HG03342 (cell line): ENCODE data around the gene NDRG3.
"Not testable (repeated sequence)": the region's sequence is repeated elsewhere in the genome, so short reads cannot be mapped to it uniquely, and the experiment has no call there.

Source experiments
- ATAC-seq: cut with Tn5 transposase; IDR thresholded peaks from one replicate; pipeline ENCODE4 v1.9.1; 2021; ENCODE audit warnings: mild to moderate bottlenecking, moderate library complexity; ENCODE audit not compliant: unreplicated experiment

The NDRG3 gene

GRCh38 chr20:36700438-36700837 is 45.5 kb downstream of the NDRG3 start:
- no peak for ATAC-seq

- not testable (repeated sequence) for ATAC-seq
Measured at GRCh38 chr20:36695467-36695866, 50.4 kb downstream of the NDRG3 start.

- ATAC-seq: no peak
Measured at GRCh38 chr20:36688630-36689029, 57.3 kb downstream of the NDRG3 start.

- ATAC-seq: no peak
Measured at GRCh38 chr20:36687850-36688249, 58.0 kb downstream of the NDRG3 start.

- ATAC-seq: no peak
Measured at GRCh38 chr20:36686944-36687343, 58.9 kb downstream of the NDRG3 start.

GRCh38 chr20:36686504-36686903 is 59.4 kb downstream of the NDRG3 start:
- no peak for ATAC-seq

- no peak for ATAC-seq
Measured at GRCh38 chr20:36684747-36685146, 61.1 kb downstream of the NDRG3 start.

GRCh38 chr20:36682311-36682710 is 63.6 kb downstream of the NDRG3 start:
- no peak for ATAC-seq

GRCh38 chr20:36677422-36677771 is 68.5 kb downstream of the NDRG3 start:
- no peak for ATAC-seq

GRCh38 chr20:36676701-36677421 is 69.0 kb downstream of the NDRG3 start:
- no peak for ATAC-seq

GRCh38 chr20:36675545-36675944 is 70.3 kb downstream of the NDRG3 start:
- not testable (repeated sequence) for ATAC-seq

- no peak for ATAC-seq
Measured at GRCh38 chr20:36672991-36673390, 72.9 kb downstream of the NDRG3 start.

- ATAC-seq: no peak
Measured at GRCh38 chr20:36670665-36671357, 75.1 kb downstream of the NDRG3 start.

- ATAC-seq: no peak
Measured at GRCh38 chr20:36666181-36666740, 79.6 kb downstream of the NDRG3 start.

GRCh38 chr20:36663031-36663430 is 82.9 kb downstream of the NDRG3 start:
- ATAC-seq: no peak

- ATAC-seq: no peak
Measured at GRCh38 chr20:36658300-36658699, 87.6 kb downstream of the NDRG3 start.

- ATAC-seq: no peak
Measured at GRCh38 chr20:36656733-36657132, 89.2 kb downstream of the NDRG3 start.

GRCh38 chr20:36655004-36655403 is 90.9 kb downstream of the NDRG3 start:
- no peak for ATAC-seq

GRCh38 chr20:36654506-36654905 is 91.4 kb downstream of the NDRG3 start:
- no peak for ATAC-seq

GRCh38 chr20:36653456-36653855 is 92.4 kb downstream of the NDRG3 start:
- no peak for ATAC-seq

- ATAC-seq: no peak
Measured at GRCh38 chr20:36647196-36648121, 98.4 kb downstream of the NDRG3 start.
